Measurements from ENCODE around the gene PLA2G4B.
A peak's percentile ranks its signal among the peaks of the same experiment; 100 is the strongest.

Gene PLA2G4B

GRCh38 chr15:41809526-41810220 is 29.0 kb upstream of the PLA2G4B start:
- DNase-seq (ENCODE audit: low spot score), result no peak

- no peak for DNase-seq (ENCODE audit: low spot score)
Measured at GRCh38 chr15:41810651-41811431, 27.8 kb upstream of the PLA2G4B start.

DNA sequence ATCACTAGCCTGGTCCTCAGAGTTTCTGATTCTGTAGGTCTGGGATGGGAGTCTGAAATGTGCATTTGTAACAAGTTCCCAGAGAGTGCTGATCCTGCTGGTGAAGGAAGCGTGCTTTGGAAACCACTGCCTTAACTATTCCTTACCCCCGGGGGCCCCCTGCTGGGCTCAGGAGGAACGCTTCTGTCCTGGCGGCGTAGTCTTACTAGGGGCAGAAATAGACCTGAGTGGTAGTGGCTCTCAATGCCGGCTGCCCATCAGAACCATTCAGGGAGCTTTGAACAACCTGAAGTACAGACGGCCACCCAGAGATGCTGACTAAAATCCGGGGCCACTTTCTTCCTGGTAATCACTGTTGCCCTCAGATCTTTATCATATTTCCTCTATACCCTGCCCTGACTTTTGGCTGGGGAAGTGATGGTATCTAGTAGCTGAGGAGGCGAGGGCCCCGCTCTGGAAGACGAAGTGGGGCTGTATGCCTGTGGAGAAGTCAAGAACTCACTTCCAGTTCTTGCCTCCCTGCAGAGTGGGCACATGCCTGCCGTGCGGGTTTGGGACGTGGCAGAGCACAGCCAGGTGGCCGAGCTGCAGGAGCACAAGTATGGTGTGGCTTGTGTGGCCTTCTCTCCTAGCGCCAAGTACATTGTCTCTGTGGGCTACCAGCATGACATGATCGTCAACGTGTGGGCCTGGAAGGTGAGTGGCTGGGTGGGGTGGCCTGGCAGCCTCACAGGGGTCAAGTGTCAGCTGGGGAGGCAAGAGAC is 27.0 kb upstream of the PLA2G4B start:
- DNase-seq (ENCODE audit: low spot score), result peak; percentile 79

- DNase-seq (ENCODE audit: low spot score), result no peak
Measured at GRCh38 chr15:41812820-41813375, 25.7 kb upstream of the PLA2G4B start.

DNA sequence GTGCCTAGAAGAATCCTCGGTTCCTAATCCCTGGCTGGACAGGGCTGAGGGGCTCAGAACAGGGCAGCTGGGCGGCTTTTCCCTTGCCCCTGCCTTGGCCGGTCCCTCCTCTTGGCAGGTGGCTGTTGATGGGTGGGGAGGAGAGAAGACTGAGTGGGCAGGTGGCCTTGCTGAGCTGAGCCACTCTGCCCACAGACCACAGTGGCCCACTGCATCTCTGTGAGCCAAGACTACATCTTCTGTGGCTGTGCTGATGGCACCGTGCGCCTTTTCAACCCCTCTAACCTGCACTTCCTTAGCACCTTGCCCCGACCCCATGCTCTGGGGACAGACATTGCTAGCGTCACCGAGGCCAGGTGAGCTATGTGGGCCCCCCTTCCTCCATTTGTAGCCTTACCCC is 25.2 kb upstream of the PLA2G4B start:
- DNase-seq (ENCODE audit: low spot score), result no peak

DNA sequence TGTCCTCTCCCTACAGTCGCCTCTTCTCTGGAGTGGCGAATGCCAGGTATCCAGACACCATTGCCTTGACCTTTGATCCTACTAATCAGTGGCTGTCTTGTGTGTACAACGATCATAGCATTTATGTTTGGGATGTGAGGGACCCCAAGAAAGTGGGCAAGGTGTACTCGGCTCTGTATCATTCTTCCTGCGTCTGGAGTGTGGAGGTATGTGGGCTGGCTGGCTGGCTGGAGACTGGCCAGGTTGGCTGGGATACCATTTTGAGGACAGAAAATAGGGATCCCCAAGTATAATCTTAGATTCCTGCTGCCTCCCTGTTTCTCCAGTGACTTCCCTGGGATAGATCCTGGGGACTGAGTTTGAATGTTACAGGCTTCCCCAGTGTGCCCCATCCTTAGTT is 24.1 kb upstream of the PLA2G4B start:
- no peak for DNase-seq (ENCODE audit: low spot score)

DNA sequence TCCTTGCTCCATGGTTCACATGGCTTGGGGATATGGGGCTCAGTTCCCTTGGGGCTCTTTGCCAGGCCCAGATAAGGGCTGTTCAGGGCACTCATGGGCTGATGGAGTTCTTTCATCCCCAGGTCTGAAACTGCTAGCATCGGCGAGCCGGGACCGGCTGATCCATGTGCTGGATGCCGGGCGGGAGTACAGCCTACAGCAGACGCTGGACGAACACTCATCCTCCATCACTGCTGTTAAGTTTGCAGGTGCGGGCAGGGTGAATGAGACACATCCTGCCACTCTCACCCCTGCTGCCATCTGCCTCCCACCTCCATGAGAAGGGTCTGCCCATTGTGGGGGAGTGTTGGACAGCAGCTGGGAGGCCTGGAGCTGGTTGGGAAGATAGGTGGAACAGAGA is 21.9 kb upstream of the PLA2G4B start:
- DNase-seq (ENCODE audit: low spot score), result no peak

DNA sequence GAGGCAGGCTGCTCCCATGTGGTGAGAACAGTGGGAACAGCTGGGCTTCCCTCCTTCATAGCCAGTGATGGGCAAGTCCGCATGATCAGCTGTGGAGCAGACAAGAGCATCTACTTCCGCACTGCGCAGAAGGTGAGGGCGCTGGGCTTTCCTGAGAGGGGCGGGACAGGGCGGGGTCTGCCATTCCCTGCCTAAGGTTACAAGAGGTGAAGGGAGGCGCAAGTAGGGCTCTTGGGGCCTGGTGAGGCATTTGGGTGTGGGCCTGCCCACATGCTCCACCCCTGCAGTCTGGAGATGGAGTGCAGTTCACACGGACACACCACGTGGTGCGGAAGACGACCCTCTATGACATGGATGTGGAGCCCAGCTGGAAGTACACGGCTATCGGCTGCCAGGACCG is 21.3 kb upstream of the PLA2G4B start:
- DNase-seq (ENCODE audit: low spot score), result no peak

DNA sequence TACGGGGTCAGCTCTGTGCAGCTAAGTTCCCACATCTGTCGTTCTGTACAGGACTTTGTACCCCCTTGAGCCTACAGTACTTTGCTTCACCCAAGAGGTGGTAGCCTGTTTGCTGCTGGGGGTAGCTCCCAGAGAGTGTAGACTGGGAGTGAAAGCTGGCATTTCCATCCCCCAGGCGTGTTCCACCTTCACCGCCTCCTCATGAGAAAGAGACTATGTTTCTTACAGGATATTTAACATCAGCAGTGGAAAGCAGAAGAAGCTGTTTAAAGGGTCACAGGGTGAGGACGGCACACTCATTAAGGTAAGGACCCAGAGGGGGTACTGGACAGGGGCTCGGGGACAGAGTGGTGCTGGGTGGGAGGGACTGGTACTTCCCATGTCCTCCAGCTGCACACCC is 20.9 kb upstream of the PLA2G4B start:
- no peak for DNase-seq (ENCODE audit: low spot score)

GRCh38 chr15:41819455-41820050 is 19.1 kb upstream of the PLA2G4B start:
- DNase-seq (ENCODE audit: low spot score), result no peak

DNA sequence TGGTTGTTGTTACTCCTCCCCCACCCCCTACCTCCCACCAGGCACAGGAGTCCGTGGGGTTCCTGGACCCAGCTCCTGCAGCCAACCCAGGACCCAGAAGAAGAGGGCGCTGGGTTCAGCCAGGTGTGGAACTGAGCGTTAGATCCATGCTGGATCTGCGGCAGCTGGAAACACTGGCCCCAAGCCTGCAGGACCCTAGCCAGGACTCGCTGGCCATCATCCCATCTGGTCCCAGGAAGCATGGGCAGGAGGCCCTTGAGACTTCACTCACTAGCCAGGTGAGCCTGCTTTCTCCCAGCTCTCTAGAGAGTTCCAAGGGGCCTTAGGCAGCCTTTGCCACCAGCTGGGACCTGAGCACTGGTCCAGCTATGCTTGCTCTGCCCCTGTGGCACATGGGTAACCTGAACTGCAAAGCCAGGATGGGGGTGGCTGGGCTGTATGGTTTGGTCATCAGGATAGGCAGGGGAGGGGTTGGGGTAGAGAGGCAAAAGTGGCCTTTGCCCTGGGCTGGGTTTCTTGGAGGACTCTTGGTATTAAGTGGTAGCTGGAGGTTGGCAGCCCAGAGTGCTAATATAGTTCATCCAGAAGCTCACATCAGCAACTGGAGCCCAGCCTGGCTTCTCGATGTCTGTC is 17.7 kb upstream of the PLA2G4B start:
- DNase-seq (ENCODE audit: low spot score), result no peak

GRCh38 chr15:41821831-41822230 is 16.8 kb upstream of the PLA2G4B start:
- DNase-seq (ENCODE audit: low spot score), result no peak

DNA sequence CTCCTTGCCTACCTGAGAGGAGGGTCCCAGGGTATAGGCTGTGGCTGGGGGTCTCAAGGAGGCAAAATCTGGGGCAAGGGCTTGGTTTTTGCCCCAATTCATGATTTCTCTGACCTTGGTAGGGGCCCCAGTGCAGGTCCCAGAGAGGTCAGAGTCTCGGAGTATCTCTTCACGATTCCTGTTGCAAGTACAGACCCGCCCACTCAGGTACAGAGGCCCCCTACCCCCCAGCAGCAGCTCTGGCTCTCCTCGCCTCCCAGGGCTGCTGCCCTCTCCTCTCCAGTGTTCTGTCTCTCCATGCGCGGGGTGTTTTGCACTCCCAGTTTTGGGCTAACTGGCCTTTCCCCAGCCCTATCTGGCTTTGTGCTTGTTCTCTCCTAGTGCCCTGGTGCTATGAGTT is 16.2 kb upstream of the PLA2G4B start:
- no peak for DNase-seq (ENCODE audit: low spot score)

DNA sequence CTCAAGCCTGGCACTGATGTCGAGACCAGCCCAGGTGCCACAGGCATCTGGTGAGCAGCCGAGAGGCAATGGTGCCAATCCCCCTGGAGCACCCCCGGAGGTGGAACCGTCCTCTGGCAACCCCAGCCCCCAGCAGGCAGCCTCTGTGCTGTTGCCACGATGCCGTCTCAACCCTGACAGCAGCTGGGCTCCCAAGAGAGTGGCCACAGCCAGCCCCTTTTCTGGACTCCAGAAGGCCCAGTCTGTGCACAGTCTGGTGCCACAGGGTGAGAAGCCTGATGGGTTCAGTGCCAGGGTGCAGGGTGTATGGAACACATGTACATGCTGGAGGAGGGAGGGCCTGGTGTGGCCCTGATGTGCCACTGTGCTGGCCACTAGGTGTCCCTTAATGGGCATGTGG is 15.7 kb upstream of the PLA2G4B start:
- DNase-seq (ENCODE audit: low spot score), result no peak

- DNase-seq (ENCODE audit: low spot score), result no peak
Measured at GRCh38 chr15:41823502-41823901, 15.1 kb upstream of the PLA2G4B start.

- no peak for DNase-seq (ENCODE audit: low spot score)
Measured at GRCh38 chr15:41824062-41824745, 14.4 kb upstream of the PLA2G4B start.

DNA sequence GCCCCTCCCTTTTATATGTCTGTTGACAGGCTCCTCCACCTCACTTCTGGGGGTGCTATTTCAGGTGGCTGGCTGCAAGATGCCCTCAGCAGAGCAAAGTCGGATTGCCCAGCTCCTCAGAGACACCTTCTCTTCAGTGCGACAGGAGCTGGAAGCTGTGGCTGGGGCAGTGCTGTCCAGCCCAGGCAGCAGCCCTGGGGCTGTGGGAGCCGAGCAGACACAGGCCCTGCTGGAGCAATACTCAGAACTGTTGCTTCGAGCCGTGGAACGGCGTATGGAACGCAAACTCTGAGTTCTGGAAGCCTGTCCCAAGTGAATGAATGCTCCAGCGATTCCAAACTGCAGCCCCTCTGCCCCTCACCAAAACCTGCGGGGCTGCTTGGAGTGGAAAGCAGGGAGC is 13.5 kb upstream of the PLA2G4B start:
- no peak for DNase-seq (ENCODE audit: low spot score)

- no peak for DNase-seq (ENCODE audit: low spot score)
Measured at GRCh38 chr15:41825572-41826535, 12.8 kb upstream of the PLA2G4B start.

DNA sequence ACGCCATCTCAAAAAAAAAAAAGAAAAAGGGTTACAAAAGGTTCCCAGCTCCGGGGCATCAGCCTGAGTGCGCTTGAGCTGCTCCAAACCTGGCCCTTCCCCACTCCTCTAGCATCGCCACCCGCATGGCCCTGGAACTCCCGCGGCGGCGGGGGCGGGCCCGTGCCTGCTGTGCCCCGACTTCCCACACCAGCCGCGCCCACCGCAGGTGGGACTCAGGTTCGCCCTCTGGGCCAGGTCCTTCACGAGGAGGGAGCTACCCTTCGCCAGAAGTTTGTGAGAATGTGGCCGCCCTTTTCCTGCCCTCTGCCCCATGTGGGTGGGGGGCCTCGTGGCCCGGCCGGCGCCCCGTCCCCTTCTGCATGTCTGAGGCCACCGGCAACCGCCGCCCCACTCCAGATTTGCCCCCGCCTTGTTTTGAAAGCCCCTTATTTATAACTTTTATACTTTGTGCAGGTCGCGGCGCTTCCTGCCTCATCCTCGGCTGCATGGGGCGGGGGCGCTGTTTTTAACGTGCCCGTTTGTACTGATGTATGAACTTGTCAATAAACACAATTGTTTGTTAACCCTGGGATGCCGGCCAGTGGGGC is 11.3 kb upstream of the PLA2G4B start:
- no peak for DNase-seq (ENCODE audit: low spot score)
